Activated T-cell treated with anti-CD3 and anti-CD28 coated beads, Interleukin-2, amount 50 U/mL, for 72 hours (primary cell): ENCODE results near the gene PARM1. TPM values are rescaled to one million over a fixed set of nuclear protein-coding genes. Genes with fewer than 3 reads are reported as not detected.

Source experiments
- ATAC-seq, 2 donors: fragments of 150-1000 bp; cut with Tn5 transposase; replicated peaks in 1 of 2; 2 replicates each; pipeline ENCODE4 v1.10.0; 2021; ENCODE audit warnings: moderate library complexity in 2 of 2, mild to moderate bottlenecking in 1 of 2
- DNase-seq, 2 donors: peaks; one replicate each; pipeline ENCODE4 v3.0.0; 2021 to 2022; ENCODE audit warnings: mixed read lengths in 1 of 2
- H3K27ac Mint-ChIP-seq: one replicate; pipeline ENCODE4 v1.8.0; 2022; ENCODE audit warnings: mild to moderate bottlenecking, moderate library complexity, mixed read lengths
- H3K27me3 Mint-ChIP-seq: one replicate; pipeline ENCODE4 v1.8.0; 2022; ENCODE audit warnings: low read depth, mixed read lengths
- H3K36me3 Mint-ChIP-seq, 2 donors: one replicate each; pipeline ENCODE4 v1.8.0; 2022; ENCODE audit warnings: mixed read lengths in 2 of 2, mild to moderate bottlenecking in 1 of 2; ENCODE audit not compliant: insufficient read depth in 2 of 2
- H3K4me1 Mint-ChIP-seq: one replicate; pipeline ENCODE4 v1.8.0; 2022; ENCODE audit warnings: low read depth, mixed read lengths
- H3K4me3 Mint-ChIP-seq, 2 donors: one replicate each; pipeline ENCODE4 v1.8.0; 2022; ENCODE audit warnings: mild to moderate bottlenecking in 2 of 2, mixed read lengths in 2 of 2, moderate library complexity in 2 of 2
- H3K9me3 Mint-ChIP-seq, 2 donors: one replicate each; pipeline ENCODE4 v1.8.0; 2022; ENCODE audit warnings: mixed read lengths in 2 of 2
- total RNA-seq, 2 donors: library from RNA; stranded (reverse); gene quantifications; one replicate each; pipeline ENCODE4 v1.2.3, GENCODE V29; 2022

The PARM1 gene
- total RNA-seq, 2 donors from 2014 or later: 0.07 to 0.19 TPM

GRCh38 chr4:75031775-75032174 is 98.9 kb downstream of the PARM1 start:
- DNase-seq: no peak
- H3K4me3 Mint-ChIP-seq: no peak overlapping the region
- H3K27me3 Mint-ChIP-seq: no peaks in the 10 kb centered on the region
- no peaks in the 10 kb centered on the region for H3K4me1 Mint-ChIP-seq
- ATAC-seq: no peak
- H3K9me3 Mint-ChIP-seq: peaks cover 0 to 2% of the 10 kb centered on the region in 2 donors
- H3K27ac Mint-ChIP-seq: no peak overlapping the region
- H3K36me3 Mint-ChIP-seq: no peaks in the 10 kb centered on the region

- no peaks in the 10 kb centered on the region for H3K9me3 Mint-ChIP-seq
- H3K36me3 Mint-ChIP-seq: no peaks in the 10 kb centered on the region
- H3K4me1 Mint-ChIP-seq: no peaks in the 10 kb centered on the region
- no peak for ATAC-seq
- H3K4me3 Mint-ChIP-seq: no peak overlapping the region
- H3K27me3 Mint-ChIP-seq: no peaks in the 10 kb centered on the region
- no peak for DNase-seq
- no peak overlapping the region for H3K27ac Mint-ChIP-seq
These were observed 101.6 kb downstream of the PARM1 start for GRCh38 chr4:75034523-75034922.

GRCh38 chr4:75035321-75035720 is 102.4 kb downstream of the PARM1 start:
- H3K36me3 Mint-ChIP-seq: no peaks in the 10 kb centered on the region
- H3K4me3 Mint-ChIP-seq: no peak overlapping the region
- H3K9me3 Mint-ChIP-seq: no peaks in the 10 kb centered on the region
- ATAC-seq (no peak), DNase-seq (no peak)
- no peaks in the 10 kb centered on the region for H3K4me1 Mint-ChIP-seq
- H3K27me3 Mint-ChIP-seq: no peaks in the 10 kb centered on the region
- H3K27ac Mint-ChIP-seq: no peak overlapping the region

GRCh38 chr4:75036046-75036830 is 103.3 kb downstream of the PARM1 start:
- DNase-seq (no peak), ATAC-seq (no peak)
- no peaks in the 10 kb centered on the region for H3K36me3 Mint-ChIP-seq
- no peak overlapping the region for H3K27ac Mint-ChIP-seq
- no peaks in the 10 kb centered on the region for H3K4me1 Mint-ChIP-seq
- H3K4me3 Mint-ChIP-seq: no peak overlapping the region
- no peaks in the 10 kb centered on the region for H3K27me3 Mint-ChIP-seq
- no peaks in the 10 kb centered on the region for H3K9me3 Mint-ChIP-seq

- H3K4me1 Mint-ChIP-seq: no peaks in the 10 kb centered on the region
- H3K27ac Mint-ChIP-seq: no peak overlapping the region
- no peaks in the 10 kb centered on the region for H3K27me3 Mint-ChIP-seq
- no peaks in the 10 kb centered on the region for H3K36me3 Mint-ChIP-seq
- ATAC-seq (no peak), DNase-seq (no peak)
- H3K9me3 Mint-ChIP-seq: no peaks in the 10 kb centered on the region
- no peak overlapping the region for H3K4me3 Mint-ChIP-seq
These were observed 104.3 kb downstream of the PARM1 start for GRCh38 chr4:75037252-75037651.

- Mint-ChIP-seq H3K36me3 (no peaks in the 10 kb centered on the region), H3K4me1 (no peaks in the 10 kb centered on the region), H3K4me3 (no peak overlapping the region), H3K27me3 (no peaks in the 10 kb centered on the region), H3K9me3 (peaks cover 0 to 2% of the 10 kb centered on the region in 2 donors), H3K27ac (no peak overlapping the region)
- ATAC-seq (no peak), DNase-seq (no peak)
These were observed 105.5 kb downstream of the PARM1 start for GRCh38 chr4:75038376-75038775.

- no peak for DNase-seq
- Mint-ChIP-seq H3K4me3 (no peak overlapping the region), H3K27ac (no peak overlapping the region), H3K4me1 (no peaks in the 10 kb centered on the region), H3K27me3 (no peaks in the 10 kb centered on the region), H3K36me3 (no peaks in the 10 kb centered on the region), H3K9me3 (peaks cover 0 to 5% of the 10 kb centered on the region in 2 donors)
- no peak for ATAC-seq
These were observed 107.8 kb downstream of the PARM1 start for GRCh38 chr4:75040703-75041102.

- no peaks in the 10 kb centered on the region for H3K4me1 Mint-ChIP-seq
- no peak overlapping the region for H3K4me3 Mint-ChIP-seq
- peaks cover 0 to 5% of the 10 kb centered on the region in 2 donors for H3K9me3 Mint-ChIP-seq
- no peaks in the 10 kb centered on the region for H3K36me3 Mint-ChIP-seq
- no peaks in the 10 kb centered on the region for H3K27me3 Mint-ChIP-seq
- DNase-seq: no peak
- ATAC-seq: no peak
- H3K27ac Mint-ChIP-seq: no peak overlapping the region
These were observed 109.8 kb downstream of the PARM1 start for GRCh38 chr4:75042601-75043208.

- no peak overlapping the region for H3K4me3 Mint-ChIP-seq
- ATAC-seq (no peak), DNase-seq (no peak)
- H3K27ac Mint-ChIP-seq: no peak overlapping the region
- no peaks in the 10 kb centered on the region for H3K27me3 Mint-ChIP-seq
- H3K9me3 Mint-ChIP-seq: peaks cover 0 to 5% of the 10 kb centered on the region in 2 donors
- H3K4me1 Mint-ChIP-seq: no peaks in the 10 kb centered on the region
- no peaks in the 10 kb centered on the region for H3K36me3 Mint-ChIP-seq
These were observed 113.3 kb downstream of the PARM1 start for GRCh38 chr4:75046226-75046625.

- H3K36me3 Mint-ChIP-seq: no peaks in the 10 kb centered on the region
- ATAC-seq (no peak), DNase-seq (no peak)
- H3K27me3 Mint-ChIP-seq: no peaks in the 10 kb centered on the region
- no peaks in the 10 kb centered on the region for H3K4me1 Mint-ChIP-seq
- H3K27ac Mint-ChIP-seq: no peak overlapping the region
- H3K9me3 Mint-ChIP-seq: peaks cover 0 to 5% of the 10 kb centered on the region in 2 donors
- H3K4me3 Mint-ChIP-seq: no peak overlapping the region
These were observed 113.7 kb downstream of the PARM1 start for GRCh38 chr4:75046641-75047040.

- no peak overlapping the region for H3K27ac Mint-ChIP-seq
- no peaks in the 10 kb centered on the region for H3K4me1 Mint-ChIP-seq
- H3K27me3 Mint-ChIP-seq: no peaks in the 10 kb centered on the region
- no peak for DNase-seq
- peaks cover 0 to 3% of the 10 kb centered on the region in 2 donors for H3K9me3 Mint-ChIP-seq
- no peak overlapping the region for H3K4me3 Mint-ChIP-seq
- H3K36me3 Mint-ChIP-seq: no peaks in the 10 kb centered on the region
- ATAC-seq: no peak
These were observed 115.4 kb downstream of the PARM1 start for GRCh38 chr4:75048208-75048879.

GRCh38 chr4:75051431-75051830 is 118.5 kb downstream of the PARM1 start:
- Mint-ChIP-seq H3K36me3 (no peaks in the 10 kb centered on the region), H3K27me3 (peaks cover 6% of the 10 kb centered on the region), H3K27ac (no peak overlapping the region), H3K4me3 (no peak overlapping the region), H3K9me3 (no peaks in the 10 kb centered on the region), H3K4me1 (no peaks in the 10 kb centered on the region)
- DNase-seq: no peak
- no peak for ATAC-seq

- Mint-ChIP-seq H3K9me3 (no peaks in the 10 kb centered on the region), H3K27ac (no peak overlapping the region), H3K27me3 (peaks cover 6% of the 10 kb centered on the region), H3K36me3 (no peaks in the 10 kb centered on the region), H3K4me1 (no peaks in the 10 kb centered on the region), H3K4me3 (no peak overlapping the region)
- ATAC-seq (no peak), DNase-seq (no peak)
These were observed 120.4 kb downstream of the PARM1 start for GRCh38 chr4:75053352-75053751.
